ENCODE data around the gene PLXNA1. TPM values are rescaled to one million over a fixed set of nuclear protein-coding genes. Genes with fewer than 3 reads are reported as not detected.

PLXNA1 gene
- total RNA-seq, 1 donor from 2014 or later: 63.3 TPM

GRCh38 chr3:126984391-126985131 is 1.6 kb downstream of the PLXNA1 start:
- TF ChIP-seq CTCF (IDR thresholded peaks at IDR 0.05; ENCODE audit: insufficient read depth, low read depth, low read length) (no peak), EZH2 (IDR thresholded peaks at IDR 0.05; ENCODE audit: insufficient read depth, low read length) (no peak)
- H4K20me1 ChIP-seq (ENCODE audit: insufficient read depth, low read length): peaks cover 60% of the 10 kb centered on the region

GRCh38 chr3:126985132-126985985 is 2.4 kb downstream of the PLXNA1 start:
- H2AFZ ChIP-seq (ENCODE audit: low read depth, low read length): no peak overlapping the region
- no peak for DNase-seq (ENCODE audit: low read depth)
- peaks cover 1% of the 10 kb centered on the region for H3K4me1 Mint-ChIP-seq (ENCODE audit: low read depth, unreplicated experiment)
- no peak overlapping the region for H3K4me3 ChIP-seq (ENCODE audit: insufficient read depth, low read depth, low read length)
- no peak overlapping the region for H3K9ac ChIP-seq (ENCODE audit: low read length)
- TF ChIP-seq CTCF (IDR thresholded peaks at IDR 0.05; ENCODE audit: insufficient read depth, low read depth, low read length) (no peak), EZH2 (IDR thresholded peaks at IDR 0.05; ENCODE audit: insufficient read depth, low read length) (no peak)
- peaks cover 3% of the 10 kb centered on the region for H3K36me3 Mint-ChIP-seq (ENCODE audit: low read depth, unreplicated experiment)
- H3K27me3 Mint-ChIP-seq (ENCODE audit: low read depth, unreplicated experiment): peaks cover 4% of the 10 kb centered on the region
- peak overlapping the region; percentile 93 for H3K4me2 ChIP-seq (ENCODE audit: low read length)
- FAIRE-seq: no peak
- peaks cover 30% of the 10 kb centered on the region for H3K4me1 ChIP-seq (ENCODE audit: insufficient read depth, low read length)
- peak overlapping the region; percentile 50 for H3K4me3 Mint-ChIP-seq (ENCODE audit: unreplicated experiment)
- no peaks in the 10 kb centered on the region for H3K9me3 Mint-ChIP-seq (ENCODE audit: unreplicated experiment)
- H4K20me1 ChIP-seq (ENCODE audit: insufficient read depth, low read length): peaks cover 67% of the 10 kb centered on the region
- H3K27ac Mint-ChIP-seq (ENCODE audit: unreplicated experiment): no peak overlapping the region
- H3K9me3 ChIP-seq (ENCODE audit: insufficient read depth, low read depth, low read length): no peaks in the 10 kb centered on the region
- no peaks in the 10 kb centered on the region for H3K36me3 ChIP-seq (ENCODE audit: insufficient read depth, low read length)
- H3K79me2 ChIP-seq (ENCODE audit: insufficient read depth, low read length): peaks cover 68% of the 10 kb centered on the region
- peaks cover 2% of the 10 kb centered on the region for H3K27me3 ChIP-seq (ENCODE audit: insufficient read depth, low read length)
- H3K27ac ChIP-seq (ENCODE audit: low read depth, low read length): no peak overlapping the region

More at GRCh38 chr3:126984391-126985131, 1.6 kb downstream of the PLXNA1 start:
- Histone ChIP-seq H3K4me1 (ENCODE audit: insufficient read depth, low read length) (peaks cover 30% of the 10 kb centered on the region), H3K9ac (ENCODE audit: low read length) (peak overlapping the region; percentile 81), H3K79me2 (ENCODE audit: insufficient read depth, low read length) (peaks cover 60% of the 10 kb centered on the region), H3K36me3 (ENCODE audit: insufficient read depth, low read length) (no peaks in the 10 kb centered on the region), H3K4me3 (ENCODE audit: insufficient read depth, low read depth, low read length) (peak overlapping the region; percentile 64), H2AFZ (ENCODE audit: low read depth, low read length) (no peak overlapping the region), H3K27me3 (ENCODE audit: insufficient read depth, low read length) (peaks cover 2% of the 10 kb centered on the region), H3K4me2 (ENCODE audit: low read length) (peak overlapping the region; percentile 93), H3K27ac (ENCODE audit: low read depth, low read length) (no peak overlapping the region), H3K9me3 (ENCODE audit: insufficient read depth, low read depth, low read length) (no peaks in the 10 kb centered on the region)
- FAIRE-seq (no peak), DNase-seq (ENCODE audit: low read depth) (no peak)
- Mint-ChIP-seq H3K4me3 (ENCODE audit: unreplicated experiment) (peak overlapping the region; percentile 79), H3K9me3 (ENCODE audit: unreplicated experiment) (peaks cover 2% of the 10 kb centered on the region), H3K27me3 (ENCODE audit: low read depth, unreplicated experiment) (peaks cover 7% of the 10 kb centered on the region), H3K4me1 (ENCODE audit: low read depth, unreplicated experiment) (peaks cover 1% of the 10 kb centered on the region), H3K27ac (ENCODE audit: unreplicated experiment) (no peak overlapping the region), H3K36me3 (ENCODE audit: low read depth, unreplicated experiment) (peaks cover 3% of the 10 kb centered on the region)

Measured in astrocyte (in vitro differentiated cells and primary cell).